Mucosa of gallbladder (tissue), 1 donor: ENCODE measurements around the gene STAT3. TPM values are rescaled to one million over a fixed set of nuclear protein-coding genes. Genes with fewer than 3 reads are reported as not detected.
"Not testable (repeated sequence)": the region's sequence is repeated elsewhere in the genome, so short reads cannot be mapped to it uniquely, and the experiment has no call there.

ENCODE experiments used
- DNase-seq: peaks from one replicate; pipeline ENCODE4 v3.0.0-alpha.2; 2020; ENCODE audit warnings: low spot score
- total RNA-seq: library from RNA; stranded (reverse); gene quantifications from one replicate; pipeline ENCODE4 v1.2.1, GENCODE V29; 2021
- donor health status: DM: no; HTN: no; CAD: no.

Gene STAT3
- total RNA-seq, 1 donor from 2014 or later = 140 TPM

GRCh38 chr17:42277342-42277712 is 110.9 kb downstream of the STAT3 start:
- DNase-seq = no peak

GRCh38 chr17:42276609-42277341 is 111.5 kb downstream of the STAT3 start:
- DNase-seq = peak; percentile 50

GRCh38 chr17:42276359-42276608 is 112.0 kb downstream of the STAT3 start, which contains the start of gene STAT5B:
TSS of gene STAT5B (minus strand) at chr17:42276391. CDS start at chr17:42232127, 44,264 bp downstream.
- DNase-seq = peak; percentile 62

- no peak for DNase-seq
These were observed 112.5 kb downstream of the STAT3 start for GRCh38 chr17:42275527-42276358.

GRCh38 chr17:42274812-42275526 is 113.3 kb downstream of the STAT3 start:
- no peak for DNase-seq

- DNase-seq = no peak
These were observed 114.0 kb downstream of the STAT3 start for GRCh38 chr17:42274253-42274542.

- no peak for DNase-seq
These were observed 114.6 kb downstream of the STAT3 start for GRCh38 chr17:42273474-42274252.

GRCh38 chr17:42272162-42272907 is 115.9 kb downstream of the STAT3 start:
- no peak for DNase-seq

- DNase-seq = no peak
These were observed 116.5 kb downstream of the STAT3 start for GRCh38 chr17:42271779-42272035.

- no peak for DNase-seq
These were observed 117.0 kb downstream of the STAT3 start for GRCh38 chr17:42271006-42271778.

GRCh38 chr17:42270596-42270995 is 117.6 kb downstream of the STAT3 start:
- DNase-seq = no peak

- DNase-seq = no peak
These were observed 118.1 kb downstream of the STAT3 start for GRCh38 chr17:42270170-42270535.

- DNase-seq = no peak
These were observed 120.0 kb downstream of the STAT3 start for GRCh38 chr17:42268236-42268635.

- no peak for DNase-seq
These were observed 121.1 kb downstream of the STAT3 start for GRCh38 chr17:42266918-42267766.

GRCh38 chr17:42266462-42266861 is 121.8 kb downstream of the STAT3 start:
- DNase-seq = no peak

- not testable (repeated sequence) for DNase-seq
These were observed 123.9 kb downstream of the STAT3 start for GRCh38 chr17:42264366-42264765.
